ENCODE measurements around the gene UMODL1.

GRCh38 chr21:42161401-42161955, 90.4 kb downstream of the UMODL1 start:
- TF ChIP-seq CTCF (IDR thresholded peaks at IDR 0.05 in 8 of 11, conservative IDR thresholded peaks at IDR 0.05 in 3 of 11) (no peak), POLR2A (IDR thresholded peaks at IDR 0.05) (no peak)
